ENCODE data around the gene UNC13A. TPM values are rescaled to one million over a fixed set of nuclear protein-coding genes. Genes with fewer than 3 reads are reported as not detected.

The UNC13A gene
- total RNA-seq (ENCODE audit: low replicate concordance), result 0.70 and 2.2 TPM in 2 replicates

GRCh38 chr19:17687857-17688784 is at the start of gene UNC13A:
Gene UNC13A (minus strand): TSS chr19:17688354. CDS start chr19:17688199, 155 bp downstream.

GRCh38 chr19:17718947-17719711 is 31.0 kb upstream of the UNC13A start, which contains the start of gene MAP1S:
Gene MAP1S (plus strand): TSS chr19:17719480. CDS start chr19:17719503, 23 bp downstream.

DNA sequence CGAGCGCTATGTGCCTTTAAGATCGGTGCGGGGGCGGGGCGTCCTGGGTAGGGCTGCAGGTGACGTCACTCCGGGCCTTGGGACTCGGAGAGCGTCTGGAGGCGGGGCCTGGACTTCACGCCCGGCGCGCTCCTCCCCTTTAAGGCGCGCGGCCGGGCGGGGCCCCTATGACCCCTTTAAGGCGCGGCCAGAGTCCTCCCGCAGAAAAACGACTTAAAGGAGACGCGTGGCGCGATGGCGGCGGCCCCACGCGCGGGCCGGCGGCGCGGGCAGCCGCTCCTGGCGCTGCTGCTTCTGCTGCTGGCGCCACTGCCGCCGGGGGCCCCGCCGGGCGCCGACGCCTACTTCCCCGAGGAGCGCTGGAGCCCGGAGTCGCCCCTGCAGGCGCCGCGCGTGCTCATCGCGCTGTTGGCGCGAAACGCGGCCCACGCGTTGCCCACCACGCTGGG is 132.7 kb downstream of the UNC13A start, which contains the start of gene COLGALT1:
Gene COLGALT1 (plus strand): TSS at position 170 of the 449 bp plus-strand sequence. CDS start 65 bp downstream, at position 235.

Other genes starting within 250 kb of the UNC13A start
- under 0.01 and 0.12 TPM in 2 replicates for gene TMEM221, start 239.7 kb downstream of the UNC13A start, total RNA-seq (ENCODE audit: low replicate concordance)
- not detected in 2 replicates for gene NXNL1, start 227.4 kb downstream of the UNC13A start, total RNA-seq (ENCODE audit: low replicate concordance)
- gene SLC27A1, start 217.8 kb downstream of the UNC13A start, total RNA-seq (ENCODE audit: low replicate concordance), result 11.7 and 59.9 TPM in 2 replicates
- gene PGLS, start 176.7 kb downstream of the UNC13A start, total RNA-seq (ENCODE audit: low replicate concordance), result 26.0 and 53.5 TPM in 2 replicates
- 74.5 and 132 TPM in 2 replicates for gene COLGALT1, start 132.7 kb downstream of the UNC13A start, total RNA-seq (ENCODE audit: low replicate concordance)
- gene MAP1S, start 31.1 kb upstream of the UNC13A start, total RNA-seq (ENCODE audit: low replicate concordance), result 17.3 and 17.5 TPM in 2 replicates
- 0.12 and 0.15 TPM in 2 replicates for gene FCHO1, start 63.1 kb upstream of the UNC13A start, total RNA-seq (ENCODE audit: low replicate concordance)
- gene B3GNT3, start 106.8 kb upstream of the UNC13A start, total RNA-seq (ENCODE audit: low replicate concordance), result not detected in 2 replicates
- not detected in 2 replicates for gene INSL3, start 133.2 kb upstream of the UNC13A start, total RNA-seq (ENCODE audit: low replicate concordance)
- 1.3 and 1.9 TPM in 2 replicates for gene JAK3, start 159.6 kb upstream of the UNC13A start, total RNA-seq (ENCODE audit: low replicate concordance)
- gene RPL18A, start 171.6 kb upstream of the UNC13A start, total RNA-seq (ENCODE audit: low replicate concordance), result 662 and 1,392 TPM in 2 replicates
- gene SLC5A5, start 183.6 kb upstream of the UNC13A start, total RNA-seq (ENCODE audit: low replicate concordance), result not detected in 2 replicates
- 42.5 and 59.5 TPM in 2 replicates for gene CCDC124, start 244.7 kb upstream of the UNC13A start, total RNA-seq (ENCODE audit: low replicate concordance)